ENCODE measurements around the gene ACO2.
"Not testable (repeated sequence)": the region's sequence is repeated elsewhere in the genome, so short reads cannot be mapped to it uniquely, and the experiment has no call there.

The ACO2 gene

DNA sequence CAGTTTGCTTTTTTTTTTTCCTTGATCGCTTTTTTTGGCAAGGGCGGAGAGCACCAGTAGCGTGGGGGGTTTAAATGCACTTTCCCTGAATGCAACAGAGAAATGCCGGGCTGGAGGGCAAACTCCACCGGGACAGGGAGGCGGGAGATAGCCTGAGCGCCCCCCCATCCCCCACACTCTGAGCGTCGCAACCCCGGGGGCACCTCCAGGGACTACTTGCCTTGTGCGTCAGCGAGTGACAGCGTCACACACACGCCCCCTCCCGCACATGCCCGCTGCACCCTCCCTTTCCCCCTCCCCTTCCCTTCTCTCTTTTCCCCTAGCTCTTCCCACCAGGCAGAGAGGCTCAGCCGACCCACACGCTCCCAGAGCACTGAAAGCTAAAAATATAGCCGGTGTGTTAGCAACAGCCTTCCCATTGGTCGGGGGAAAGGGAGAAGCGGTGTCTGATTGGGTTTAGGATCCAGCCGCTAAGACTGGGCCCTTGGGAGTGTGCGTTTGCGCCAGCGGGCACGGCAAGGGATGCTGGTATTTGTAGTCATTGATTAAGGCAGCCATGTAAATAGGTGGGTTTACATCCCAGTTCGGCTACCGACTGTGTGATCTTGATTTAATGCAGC lies 20.6 kb upstream of the ACO2 start:
- peak; percentile 91 for DNase-seq (ENCODE audit: low read depth)

GRCh38 chr22:41458161-41458728 lies 10.7 kb upstream of the ACO2 start:
- DNase-seq (ENCODE audit: low read depth) = no peak

DNA sequence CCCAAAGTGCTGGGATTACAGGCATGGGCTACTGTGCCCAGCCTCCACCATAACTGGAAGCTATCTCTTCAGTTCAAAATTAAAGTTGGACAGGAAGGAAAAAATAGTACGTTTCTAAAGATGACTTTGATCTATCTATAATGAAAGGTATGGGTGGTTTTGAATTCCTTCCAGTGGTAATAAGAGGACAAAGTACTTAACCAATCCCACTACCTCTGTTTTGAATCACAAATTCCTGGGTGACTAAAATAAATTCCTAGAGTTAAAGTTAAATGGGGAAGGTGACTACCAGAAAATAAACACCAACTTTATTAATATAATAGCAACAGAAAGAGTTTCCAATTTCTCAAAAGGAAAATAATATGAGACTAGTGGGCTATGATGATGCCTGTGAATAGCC lies 9.5 kb upstream of the ACO2 start:
- no peak for DNase-seq (ENCODE audit: low read depth)

DNA sequence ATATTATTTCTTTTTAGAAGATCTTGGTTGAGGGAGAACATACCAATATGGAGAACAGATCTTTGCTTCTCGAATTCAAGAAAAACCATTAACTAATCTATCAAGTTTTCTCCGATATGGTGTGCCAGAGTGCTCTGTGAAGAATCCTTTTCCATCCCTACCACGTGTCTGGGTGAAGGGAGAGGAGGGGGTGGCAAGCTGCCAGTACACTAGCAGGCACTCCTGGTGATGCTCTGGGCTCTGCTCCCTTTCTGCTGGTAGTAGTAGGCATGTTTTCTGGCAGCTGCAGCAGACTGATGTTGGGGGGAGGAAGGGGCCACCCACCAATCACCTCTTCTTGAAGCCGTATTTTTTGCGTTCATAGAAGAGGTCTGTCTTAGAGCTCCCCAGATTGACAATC lies 8.8 kb upstream of the ACO2 start:
- DNase-seq (ENCODE audit: low read depth) = not testable (repeated sequence)

GRCh38 chr22:41461901-41462300 lies 7.0 kb upstream of the ACO2 start:
- DNase-seq (ENCODE audit: low read depth) = no peak

DNA sequence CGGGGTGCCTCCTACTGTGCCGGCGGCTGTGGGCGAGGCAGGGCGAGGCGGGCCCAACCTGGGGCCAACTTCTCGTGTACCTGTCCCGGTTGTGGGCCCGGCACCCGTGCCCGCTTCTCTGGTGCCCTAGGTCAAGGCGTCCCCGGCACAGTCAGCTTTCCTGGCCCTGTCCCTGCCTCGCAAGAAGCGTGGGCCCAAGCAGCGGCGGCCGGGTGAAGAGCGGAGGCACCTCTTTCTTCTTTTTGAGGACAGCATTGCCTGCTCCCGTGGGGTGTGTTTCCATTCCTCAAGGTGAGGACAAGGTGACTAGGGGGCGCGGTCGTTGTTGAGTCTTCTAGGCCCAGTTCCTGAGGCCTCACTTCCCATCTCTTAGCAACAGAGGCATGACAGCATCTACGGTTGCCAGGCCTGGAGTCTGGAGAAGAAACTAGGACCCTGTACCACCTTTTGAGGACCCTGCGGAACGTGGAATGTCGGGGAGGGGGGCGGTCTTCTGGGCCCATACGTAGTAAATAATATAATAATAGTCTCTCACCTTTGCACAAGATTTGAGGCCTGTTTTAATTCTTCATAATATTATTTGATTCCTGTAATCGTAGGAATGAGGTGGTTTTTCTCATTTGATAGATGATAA lies 418 bp downstream of the ACO2 start:
- peak; percentile 21 for DNase-seq (ENCODE audit: low read depth)

DNA sequence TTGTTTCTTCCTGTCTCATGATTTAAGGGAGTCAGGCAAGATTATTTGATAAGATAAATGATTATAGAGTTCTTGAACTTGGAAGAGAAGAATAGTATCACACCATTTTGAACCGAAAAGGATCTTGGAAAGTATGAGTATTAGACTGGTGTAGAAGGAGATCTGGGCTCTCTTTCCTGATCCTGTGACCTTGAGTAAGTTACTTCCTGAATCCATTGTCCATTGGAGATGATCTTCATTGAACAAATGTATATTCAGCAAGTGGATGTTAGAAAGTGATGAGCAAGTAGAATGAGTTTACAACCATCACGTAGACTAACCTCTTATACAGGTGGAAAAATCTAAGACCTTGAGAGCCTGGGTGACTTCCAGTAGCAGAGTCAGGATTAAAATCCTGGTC lies 2.0 kb downstream of the ACO2 start:
- no peak for DNase-seq (ENCODE audit: low read depth)

DNA sequence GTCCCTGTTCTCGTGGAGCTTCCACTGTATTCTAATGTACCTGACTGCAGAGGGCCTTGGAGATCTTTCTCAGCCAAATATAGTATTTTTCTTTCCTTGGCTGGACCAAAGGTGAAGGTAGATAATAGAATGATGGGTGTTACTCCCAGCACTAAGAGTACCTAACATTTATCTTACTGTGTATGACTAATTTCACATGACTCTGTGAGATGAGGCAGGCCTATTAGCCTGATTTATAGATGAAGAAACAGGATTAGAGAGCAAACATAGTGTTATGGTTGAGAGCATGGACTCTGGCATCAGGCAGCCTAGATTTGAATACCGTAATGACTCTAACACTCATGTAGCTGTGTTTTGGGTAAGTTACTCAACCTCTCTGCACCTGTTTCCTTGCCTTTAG lies 2.7 kb downstream of the ACO2 start:
- no peak for DNase-seq (ENCODE audit: low read depth)

DNA sequence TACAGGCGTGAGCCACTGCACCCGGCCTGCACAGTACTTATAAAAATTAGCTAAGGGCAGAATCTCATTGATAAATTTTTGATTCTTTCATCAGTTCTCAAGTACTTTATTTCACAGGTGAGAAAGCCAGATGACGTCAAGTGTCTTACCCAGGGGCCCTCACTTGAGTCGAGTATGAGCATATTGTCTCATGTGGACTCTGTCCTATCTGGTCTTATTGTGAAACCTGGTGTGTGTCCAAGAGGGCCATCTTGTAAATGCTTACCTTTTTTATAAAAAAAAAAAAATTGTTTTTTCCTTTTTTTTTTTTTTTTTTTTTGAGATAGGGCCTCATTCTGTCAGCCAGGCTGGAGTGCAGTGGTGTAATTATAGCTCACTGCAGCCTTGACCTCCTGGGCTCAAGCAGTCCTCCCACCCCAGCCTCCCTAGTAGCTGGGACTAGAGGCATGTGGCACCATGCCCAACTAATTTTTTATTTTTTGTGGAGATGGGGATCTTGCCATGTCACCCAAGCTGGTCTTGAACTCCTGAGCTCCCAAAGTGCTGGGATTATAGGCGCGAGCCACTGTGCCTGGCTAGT lies 6.0 kb downstream of the ACO2 start:
- DNase-seq (ENCODE audit: low read depth) = no peak

GRCh38 chr22:41478473-41478872 lies 9.6 kb downstream of the ACO2 start:
- DNase-seq (ENCODE audit: low read depth) = no peak

DNA sequence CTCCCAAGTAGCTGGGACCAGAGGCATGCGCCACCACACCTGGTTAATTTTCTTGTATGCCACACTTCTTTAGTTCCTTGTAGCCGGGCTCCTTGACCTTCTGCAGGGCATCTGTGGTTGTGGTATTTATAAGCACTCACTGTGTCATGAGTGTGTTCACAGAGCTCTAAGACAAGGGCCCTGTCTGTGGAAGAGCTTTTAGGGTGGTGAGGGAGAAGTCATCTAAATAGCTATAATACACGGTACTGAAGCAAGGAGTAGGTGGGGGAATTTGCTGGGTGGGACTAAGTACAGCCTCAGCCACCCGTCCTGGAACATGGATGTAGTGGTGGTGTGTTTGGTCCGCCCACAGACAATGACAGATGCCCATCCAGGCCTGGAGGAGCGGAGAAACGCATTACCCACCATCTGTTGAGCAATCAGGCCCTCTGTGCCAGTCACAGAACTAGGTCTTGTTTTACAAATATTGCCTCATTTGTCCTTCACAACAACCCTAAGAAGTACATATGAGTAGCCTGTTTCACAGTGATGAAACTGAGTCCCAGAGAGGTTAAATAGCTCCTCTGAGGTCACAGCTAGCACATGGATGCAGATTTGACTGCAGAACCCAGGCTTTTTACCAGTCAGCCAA lies 10.1 kb downstream of the ACO2 start:
- DNase-seq (ENCODE audit: low read depth) = no peak

GRCh38 chr22:41479671-41480396 lies 10.9 kb downstream of the ACO2 start:
- DNase-seq (ENCODE audit: low read depth) = no peak

DNA sequence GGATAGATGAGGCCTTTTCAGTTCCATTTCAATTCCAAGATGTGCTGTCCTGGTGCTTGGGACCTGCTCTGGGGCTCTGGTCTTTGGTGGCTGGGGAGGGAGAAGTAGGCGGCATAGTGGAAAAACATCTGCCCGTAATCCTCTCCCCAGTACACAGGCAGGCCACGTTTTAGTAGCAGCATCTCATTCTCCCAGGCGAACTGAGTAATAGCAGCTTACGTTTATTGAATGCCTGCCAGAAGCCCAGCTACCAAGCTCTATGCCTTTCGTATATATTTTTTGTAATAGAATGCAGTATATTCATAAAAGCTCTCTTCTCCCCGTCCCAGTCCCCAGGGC lies 11.4 kb downstream of the ACO2 start:
- DNase-seq (ENCODE audit: low read depth) = no peak

- DNase-seq (ENCODE audit: low read depth) = no peak
Observed at GRCh38 chr22:41481131-41481830, 12.4 kb downstream of the ACO2 start.

GRCh38 chr22:41481925-41482318 lies 13.0 kb downstream of the ACO2 start:
- no peak for DNase-seq (ENCODE audit: low read depth)

- DNase-seq (ENCODE audit: low read depth) = no peak
Observed at GRCh38 chr22:41482319-41482935, 13.5 kb downstream of the ACO2 start.

GRCh38 chr22:41485033-41485432 lies 16.1 kb downstream of the ACO2 start:
- no peak for DNase-seq (ENCODE audit: low read depth)

GRCh38 chr22:41487037-41487935 lies 18.4 kb downstream of the ACO2 start:
- DNase-seq (ENCODE audit: low read depth) = no peak

DNA sequence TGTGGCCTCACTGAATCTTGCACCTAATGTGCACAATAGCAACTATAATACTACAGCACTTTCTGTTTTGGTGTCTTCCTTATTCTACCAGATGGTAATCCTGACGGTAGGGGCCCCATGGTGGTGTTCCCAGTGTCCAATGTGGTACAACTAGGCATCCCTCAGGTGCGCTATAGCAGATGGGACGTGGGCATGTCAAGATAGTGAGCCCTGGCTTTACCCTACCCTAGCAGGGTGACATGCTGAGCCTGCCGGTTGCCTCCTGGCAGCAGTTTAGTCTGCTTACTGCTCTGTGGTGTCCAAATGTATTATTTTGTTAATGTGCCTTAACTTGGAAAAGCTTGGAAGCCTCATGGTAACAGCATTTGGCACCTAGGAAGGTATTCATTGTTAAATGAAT lies 19.2 kb downstream of the ACO2 start:
- DNase-seq (ENCODE audit: low read depth) = no peak
